Activated naive CD4-positive, alpha-beta T cell (primary cell): ENCODE results near the gene ACTMAP.
A peak's percentile ranks its signal among the peaks of the same experiment; 100 is the strongest.
"Not testable (repeated sequence)": the region's sequence is repeated elsewhere in the genome, so short reads cannot be mapped to it uniquely, and the experiment has no call there.

Experiments
- DNase-seq, 4 experiments: peaks; one replicate each; lab custom pipeline; 2025; lab: John Stamatoyannopoulos, UW

The ACTMAP gene, protein sequence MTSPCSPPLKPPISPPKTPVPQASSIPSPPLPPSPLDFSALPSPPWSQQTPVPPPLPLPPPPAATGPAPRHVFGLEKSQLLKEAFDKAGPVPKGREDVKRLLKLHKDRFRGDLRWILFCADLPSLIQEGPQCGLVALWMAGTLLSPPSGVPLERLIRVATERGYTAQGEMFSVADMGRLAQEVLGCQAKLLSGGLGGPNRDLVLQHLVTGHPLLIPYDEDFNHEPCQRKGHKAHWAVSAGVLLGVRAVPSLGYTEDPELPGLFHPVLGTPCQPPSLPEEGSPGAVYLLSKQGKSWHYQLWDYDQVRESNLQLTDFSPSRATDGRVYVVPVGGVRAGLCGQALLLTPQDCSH

DNA sequence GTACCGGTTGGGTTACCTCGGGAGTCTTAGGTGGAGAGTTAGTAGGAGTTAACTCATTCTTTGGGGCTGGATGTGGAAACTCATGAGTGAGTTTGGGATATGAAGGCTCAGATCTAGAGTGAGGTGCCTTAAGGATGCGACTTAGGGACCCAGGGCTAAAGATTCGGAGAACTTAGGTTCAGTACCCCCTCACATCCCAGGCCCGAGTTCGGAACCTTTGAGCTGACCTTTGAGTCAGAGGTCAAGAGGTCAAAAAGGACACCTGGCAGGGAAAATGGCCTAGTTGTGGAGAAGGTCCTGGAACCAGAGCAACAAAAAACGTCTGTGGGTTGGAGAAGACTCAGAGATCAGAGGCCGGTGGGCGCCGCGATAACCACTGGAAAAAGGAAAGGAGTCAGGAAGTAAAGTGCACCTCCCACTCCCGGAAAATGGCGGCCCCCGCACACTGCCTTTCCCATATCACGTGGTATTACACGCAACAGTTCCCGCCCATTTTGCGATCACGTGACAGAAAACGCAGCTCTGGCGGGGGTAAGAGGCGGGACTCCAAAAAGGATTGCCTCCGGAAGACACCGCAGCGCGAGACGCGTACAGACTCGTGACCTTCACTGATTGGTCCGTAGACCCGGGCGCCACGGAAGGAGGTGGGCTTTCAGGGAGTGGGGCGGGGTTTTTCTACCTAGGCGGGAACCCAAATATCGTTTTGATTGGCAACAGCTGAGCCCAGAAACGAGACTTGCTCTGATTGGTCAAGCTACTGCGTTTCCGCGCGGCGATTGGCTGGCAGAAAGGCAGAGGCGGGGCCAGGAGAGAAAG, at the start of gene ACTMAP:
Gene ACTMAP (minus strand): TSS at position 420 of the 816 bp plus-strand sequence. CDS start 674 bp downstream, outside the sequence.
- peak; percentile 93 to 100 (median 99) for DNase-seq

DNA sequence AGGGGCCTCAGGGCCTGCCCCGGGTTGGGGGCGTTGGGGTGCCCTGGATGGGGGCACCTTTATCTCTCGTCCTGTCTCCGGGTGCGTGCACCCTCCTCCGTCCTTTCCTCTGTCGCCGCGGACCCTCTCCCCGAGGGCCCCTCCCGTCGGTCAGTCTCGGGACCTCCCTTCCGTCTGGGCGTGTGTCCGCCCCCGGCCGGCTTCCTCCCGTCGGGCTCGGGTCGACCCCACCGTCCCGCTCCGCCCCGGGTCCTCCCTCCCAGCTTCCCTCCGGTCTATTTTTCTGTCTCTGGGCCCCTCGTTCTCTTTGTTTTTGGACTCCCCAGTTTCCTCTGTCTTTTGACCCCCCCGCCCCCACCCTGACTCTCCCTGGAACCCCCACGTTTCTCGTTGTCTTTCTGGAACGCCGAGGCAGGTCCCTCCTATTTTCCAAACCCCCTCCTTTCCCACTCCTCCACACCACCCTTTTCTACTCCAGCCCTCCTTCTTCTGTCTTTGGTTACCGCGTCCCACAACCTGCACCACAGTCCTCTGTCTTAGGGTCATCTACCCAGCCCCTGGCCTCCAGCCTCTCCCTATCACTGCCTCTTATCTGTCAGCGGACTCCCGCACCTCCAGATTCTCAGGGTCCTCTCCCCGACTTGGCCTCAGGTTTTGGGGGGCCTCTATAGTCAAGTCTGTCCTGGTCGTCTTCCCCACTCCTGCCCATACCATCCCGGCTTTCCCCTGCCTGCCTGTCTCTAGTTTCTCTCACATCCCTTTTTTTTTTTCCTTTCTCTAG, 49.5 kb upstream of the ACTMAP start:
- DNase-seq, result no peak

GRCh38 chr19:40798683-40799557, 48.6 kb upstream of the ACTMAP start, which contains the start of gene EGLN2:
EGLN2 (plus strand) TSS chr19:40799191; CDS start chr19:40800573, 1,382 bp downstream.
- peak; percentile 99 to 100 (median 100) for DNase-seq

- DNase-seq, result peak in 2 of 4 experiments; percentile 56 to 62
Measured at GRCh38 chr19:40797963-40798682, 47.8 kb upstream of the ACTMAP start.

DNA sequence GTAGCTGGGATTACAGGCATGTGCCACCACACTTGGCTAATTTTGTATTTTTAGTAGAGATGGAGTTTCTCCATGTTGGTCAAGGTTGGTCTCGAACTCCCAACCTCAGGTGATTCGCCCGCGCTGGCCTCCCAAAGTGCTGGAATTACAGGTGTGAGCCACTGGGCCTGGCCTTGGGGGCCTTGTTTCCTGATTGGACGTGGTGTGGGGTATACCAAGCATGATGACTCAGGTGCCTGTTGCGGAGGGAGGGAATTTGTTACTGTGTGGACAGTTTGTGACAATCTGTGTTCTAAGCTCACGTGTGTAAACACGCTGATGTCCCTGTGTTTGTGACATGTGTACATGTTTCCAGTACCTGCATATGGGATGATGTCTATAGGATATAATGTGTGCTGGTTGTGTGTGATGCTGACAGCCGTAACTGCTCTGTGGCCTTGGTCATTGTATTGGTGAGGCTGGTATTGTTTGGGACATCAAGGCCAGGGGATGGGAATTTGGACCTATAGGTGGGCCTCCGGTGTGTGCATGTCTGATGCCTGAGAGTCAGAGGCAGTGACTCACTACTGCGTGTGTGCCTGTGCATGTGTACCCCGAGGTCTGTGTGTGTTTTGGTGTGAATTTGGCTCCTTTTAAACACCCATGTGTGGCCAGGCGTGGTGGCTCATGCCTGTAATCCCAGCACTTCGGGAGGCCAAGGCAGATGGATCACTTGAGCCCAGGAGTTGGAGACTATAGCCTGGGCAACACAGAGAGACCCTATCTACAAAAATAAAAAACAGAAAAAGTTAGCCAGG, 47.1 kb upstream of the ACTMAP start:
- no peak for DNase-seq

DNA sequence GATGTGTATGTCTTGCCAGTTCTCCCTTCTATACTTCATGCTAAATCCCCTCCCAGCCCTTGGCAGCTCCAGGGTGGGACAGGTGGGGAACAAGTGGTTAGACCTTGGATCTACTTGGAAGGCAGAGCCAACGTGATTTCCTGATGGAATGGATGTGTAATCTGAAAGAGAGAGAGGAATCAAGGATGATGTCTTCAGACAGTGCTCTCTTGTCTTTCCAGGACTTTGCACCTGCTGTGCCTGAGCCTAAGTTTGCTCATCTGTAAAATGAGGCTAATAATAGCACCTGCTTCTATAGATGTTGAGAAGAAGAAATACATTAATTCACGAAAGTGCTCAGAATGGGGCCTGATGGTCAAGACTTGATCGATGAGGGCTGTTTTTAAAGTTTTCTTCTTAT, 41.7 kb upstream of the ACTMAP start:
- DNase-seq, result no peak

DNA sequence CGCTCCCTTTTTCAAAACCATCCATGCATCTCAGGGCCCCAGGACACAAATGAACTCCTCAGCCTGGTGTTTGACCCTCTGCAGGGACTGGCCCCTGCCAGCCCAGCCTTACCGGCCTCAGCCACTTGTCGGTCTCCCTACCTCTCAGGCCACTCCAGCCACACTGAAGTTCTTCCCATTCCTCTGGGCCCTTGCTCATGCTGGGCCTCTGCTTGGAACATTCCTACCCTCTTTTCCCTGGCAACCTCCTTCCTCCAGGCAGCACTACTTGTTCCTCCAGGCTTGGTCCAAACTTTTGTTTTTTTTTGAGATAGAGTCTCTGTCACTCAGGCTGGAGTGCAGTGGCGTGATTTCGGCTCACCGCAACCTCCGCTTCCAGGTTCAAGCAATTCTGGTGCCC, 41.1 kb upstream of the ACTMAP start:
- DNase-seq, result no peak

- no peak for DNase-seq
Measured at GRCh38 chr19:40786060-40787037, 36.1 kb upstream of the ACTMAP start.

GRCh38 chr19:40785526-40785925, 35.2 kb upstream of the ACTMAP start:
- DNase-seq, result no peak

- not testable (repeated sequence) for DNase-seq
Measured at GRCh38 chr19:40784146-40784545, 33.9 kb upstream of the ACTMAP start.

DNA sequence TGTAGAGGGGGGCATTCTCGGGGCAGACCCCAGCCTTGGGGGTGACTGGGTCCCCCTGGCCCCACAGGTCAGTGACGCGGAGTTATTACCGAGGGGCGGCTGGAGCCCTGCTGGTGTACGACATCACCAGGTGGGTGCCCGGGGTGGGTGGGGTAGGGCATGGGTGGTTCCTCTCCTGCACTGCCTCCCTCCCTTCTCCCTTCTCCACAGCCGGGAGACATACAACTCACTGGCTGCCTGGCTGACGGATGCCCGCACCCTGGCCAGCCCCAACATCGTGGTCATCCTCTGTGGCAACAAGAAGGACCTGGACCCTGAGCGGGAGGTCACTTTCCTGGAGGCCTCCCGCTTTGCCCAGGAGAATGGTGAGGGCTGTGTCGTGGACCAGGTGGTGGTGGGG, 33.4 kb upstream of the ACTMAP start:
- DNase-seq, result no peak

DNA sequence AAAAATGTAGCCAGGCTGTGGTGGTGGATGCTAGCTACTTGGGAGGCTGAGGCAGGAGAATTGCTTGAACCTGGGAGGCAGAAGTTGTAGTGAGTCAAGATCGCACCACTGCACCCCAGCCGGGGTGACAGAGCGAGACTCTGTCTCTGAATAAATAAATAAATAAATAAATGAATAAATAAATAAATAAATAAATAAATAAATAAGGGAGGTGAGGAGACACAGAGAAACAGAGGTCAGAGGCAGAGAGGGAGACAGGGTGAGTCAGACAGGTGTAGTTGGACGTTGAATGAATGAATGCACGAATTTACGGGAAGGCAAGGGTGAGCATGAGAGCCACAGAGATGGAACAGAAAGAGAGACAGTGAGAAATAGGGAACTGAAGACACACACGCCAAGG, 30.9 kb upstream of the ACTMAP start:
- no peak for DNase-seq

DNA sequence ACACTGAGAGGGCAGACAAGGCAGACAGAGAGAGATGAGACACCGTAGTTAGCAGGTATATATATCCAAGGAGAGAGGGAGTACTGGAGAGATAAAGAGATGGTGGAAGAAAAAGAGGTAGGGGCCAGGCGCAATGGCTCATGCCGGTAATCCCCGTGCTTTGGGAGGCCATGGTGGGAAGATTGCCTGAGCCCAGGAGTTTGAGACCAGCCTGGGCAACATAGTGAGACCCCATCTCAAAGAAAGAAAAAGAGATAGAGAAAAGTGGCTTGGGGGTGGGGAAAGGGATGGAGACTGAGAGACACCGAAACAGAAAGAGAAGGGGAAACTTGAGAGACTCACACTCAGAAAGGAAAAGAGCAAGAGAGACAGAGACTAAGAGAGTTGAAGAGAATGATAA, 30.3 kb upstream of the ACTMAP start:
- DNase-seq, result no peak

- DNase-seq, result no peak
Measured at GRCh38 chr19:40778706-40779284, 28.5 kb upstream of the ACTMAP start.

DNA sequence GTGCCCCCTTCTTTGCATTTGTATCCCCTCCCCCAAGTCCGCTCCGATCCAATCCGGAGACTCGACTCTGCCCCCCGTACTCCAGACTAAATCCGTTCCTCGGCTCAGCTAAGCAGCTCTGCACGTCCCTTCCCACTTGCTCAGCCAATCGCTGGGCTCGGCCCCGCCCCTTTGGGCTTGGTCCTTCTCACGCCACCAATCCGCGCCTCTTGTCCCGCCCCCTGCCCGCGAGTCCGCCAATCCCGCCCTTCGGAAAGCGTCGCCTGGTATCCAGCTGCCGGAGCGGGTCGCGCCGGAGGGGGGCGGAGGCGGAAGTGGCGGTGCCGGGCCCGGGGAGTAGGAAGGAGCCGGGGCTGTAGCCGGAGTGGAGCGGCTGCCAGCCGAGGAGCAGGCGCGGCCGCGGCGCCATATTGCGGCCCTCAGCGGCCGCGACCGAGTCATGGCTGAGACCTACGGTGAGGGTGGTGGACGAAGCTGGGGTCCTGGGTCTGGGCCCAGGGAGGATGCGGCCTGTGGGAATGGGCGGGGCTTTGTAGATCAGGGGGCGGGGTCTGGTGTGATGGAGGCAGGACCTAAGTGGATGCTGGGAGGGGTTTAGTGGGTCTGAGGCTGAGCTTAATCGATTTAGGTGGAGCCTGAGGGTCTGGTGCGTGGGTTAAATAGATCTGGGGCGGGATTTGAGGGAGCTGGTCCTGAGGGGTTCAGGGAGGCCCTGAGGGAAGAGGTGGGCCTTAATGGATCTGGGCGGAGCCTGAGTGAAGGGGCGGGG, 27.8 kb upstream of the ACTMAP start, which contains the start of gene RAB4B:
Gene RAB4B (plus strand): TSS at position 311 of the 769 bp plus-strand sequence. CDS start 129 bp downstream, at position 440.
- DNase-seq, result peak; percentile 98 to 100 (median 98)

- DNase-seq, result no peak
Measured at GRCh38 chr19:40777645-40777936, 27.3 kb upstream of the ACTMAP start.

GRCh38 chr19:40776932-40777644, 26.8 kb upstream of the ACTMAP start:
- DNase-seq, result peak; percentile 39 to 77 (median 60)
